RWPE1 (cell line): ENCODE data around the gene CACNA1A.

ENCODE experiments used
- CTCF ChIA-PET: fragments of 350-600 bp; sonication (Branson Sonifier 250); formaldehyde crosslinking; extraction: SDS; loops from one replicate; lab custom pipeline; 2021; lab: Yijun Ruan, JAX
- POLR2A ChIA-PET: fragments of 400-600 bp; formaldehyde crosslinking; extraction: SDS; loops from one replicate; lab custom pipeline; 2020; ENCODE audit warnings: antibody characterized with exemption; ENCODE audit not compliant: low non-redundant PET; lab: Yijun Ruan, JAX
- DNase-seq: peaks from one replicate; pipeline ENCODE4 v3.0.0; 2012; ENCODE audit warnings: low spot score
- H3K27ac ChIP-seq: fragments of 450-650 bp; 2 replicates; pipeline ENCODE4 v1.5.1; 2017
- CTCF ChIP-seq: fragments of 450-650 bp; conservative IDR thresholded peaks from 2 replicates; pipeline ENCODE4 v1.5.1; 2017; ENCODE audit warnings: low read depth, mild to moderate bottlenecking

The CACNA1A gene

GRCh38 chr19:13165162-13165997 lies 340.9 kb downstream of the CACNA1A start:
- CTCF ChIA-PET, result no interaction called here
- no peak for DNase-seq
- no peak for TF ChIP-seq CTCF
- H3K27ac ChIP-seq, result peak overlapping the region; percentile 100
- POLR2A ChIA-PET, result interaction anchor here (0.6 kb wide), 1 partner anchor 99 kb away, joined by 5 read pairs; no protein-coding TSS in a partner anchor

- no peak for TF ChIP-seq CTCF
- CTCF ChIA-PET, result interaction anchor here (0.7 kb wide), 1 partner anchor 45 kb away, joined by 3 read pairs; no protein-coding TSS in a partner anchor
- POLR2A ChIA-PET, result interaction anchor here (0.6 to 2.5 kb wide), 2 partner anchors 12 to 100 kb away, joined by 5 to 18 read pairs; no protein-coding TSS in a partner anchor
- peak overlapping the region; percentile 100 for H3K27ac ChIP-seq
- peak; percentile 50 for DNase-seq
Measured at GRCh38 chr19:13164343-13165161, 341.7 kb downstream of the CACNA1A start.

GRCh38 chr19:13163609-13164342 lies 342.5 kb downstream of the CACNA1A start:
- DNase-seq, result peak; percentile 68
- ChIA-PET POLR2A (interaction anchor here (1.3 to 2.5 kb wide), 2 partner anchors 9 to 11 kb away, joined by 9 to 18 read pairs; no protein-coding TSS in a partner anchor), CTCF (interaction anchor here (0.6 to 0.7 kb wide), 3 partner anchors 9 to 49 kb away, joined by 3 read pairs; no protein-coding TSS in a partner anchor)
- peak overlapping the region; percentile 100 for H3K27ac ChIP-seq
- TF ChIP-seq CTCF, result no peak

GRCh38 chr19:13162724-13163608 lies 343.3 kb downstream of the CACNA1A start:
- H3K27ac ChIP-seq, result peak overlapping the region; percentile 100
- TF ChIP-seq CTCF, result no peak
- peak; percentile 89 for DNase-seq
- CTCF ChIA-PET, result interaction anchor here (0.6 kb wide), 3 partner anchors 8 to 187 kb away, joined by 3 read pairs; no protein-coding TSS in a partner anchor
- POLR2A ChIA-PET, result interaction anchor here (0.9 to 2.5 kb wide), 3 partner anchors 8 to 19 kb away, joined by 4 to 18 read pairs (median 9); no protein-coding TSS in a partner anchor

- ChIA-PET POLR2A (no interaction called here), CTCF (interaction anchor here (0.6 kb wide), 1 partner anchor 687 kb away, joined by 4 read pairs; no protein-coding TSS in a partner anchor)
- DNase-seq, result no peak
- H3K27ac ChIP-seq, result peak overlapping the region; percentile 100
- no peak for TF ChIP-seq CTCF
Measured at GRCh38 chr19:13160557-13160956, 345.7 kb downstream of the CACNA1A start.
